ENCODE data around the gene NARS2.

Gene NARS2

GRCh38 chr11:78504181-78504580 lies 70.5 kb downstream of the NARS2 start:
- no peaks in the 10 kb centered on the region for H3K27me3 ChIP-seq (ENCODE audit: control insufficient read depth in 1 of 2, insufficient read depth in 2 of 2, low read length in 2 of 2)
- no peaks in the 10 kb centered on the region for H3K4me1 ChIP-seq (ENCODE audit: control insufficient read depth in 1 of 2, insufficient read depth in 2 of 2, low read length in 2 of 2)
- no peaks in the 10 kb centered on the region for H3K9me3 ChIP-seq (ENCODE audit: control insufficient read depth in 1 of 2, low read length in 2 of 2)
- H3K27ac ChIP-seq (ENCODE audit: low read depth, low read length) = no peak overlapping the region
- H3K4me3 ChIP-seq (ENCODE audit: low read depth in 1 of 2, low read length in 2 of 2) = no peak overlapping the region
- no peaks in the 10 kb centered on the region for H3K36me3 ChIP-seq (ENCODE audit: control insufficient read depth in 1 of 2, insufficient read depth in 2 of 2, low read length in 2 of 2)
- H3K9ac ChIP-seq (ENCODE audit: low read depth in 1 of 2, low read length in 2 of 2) = no peak overlapping the region

- Histone ChIP-seq H3K4me1 (ENCODE audit: control insufficient read depth in 1 of 2, insufficient read depth in 2 of 2, low read length in 2 of 2) (no peaks in the 10 kb centered on the region), H3K36me3 (ENCODE audit: control insufficient read depth in 1 of 2, insufficient read depth in 2 of 2, low read length in 2 of 2) (no peaks in the 10 kb centered on the region), H3K9me3 (ENCODE audit: control insufficient read depth in 1 of 2, low read length in 2 of 2) (no peaks in the 10 kb centered on the region), H3K27me3 (ENCODE audit: control insufficient read depth in 1 of 2, insufficient read depth in 2 of 2, low read length in 2 of 2) (no peaks in the 10 kb centered on the region), H3K9ac (ENCODE audit: low read depth in 1 of 2, low read length in 2 of 2) (no peak overlapping the region), H3K27ac (ENCODE audit: low read depth, low read length) (no peak overlapping the region), H3K4me3 (ENCODE audit: low read depth in 1 of 2, low read length in 2 of 2) (no peak overlapping the region)
These were observed 74.7 kb downstream of the NARS2 start for GRCh38 chr11:78499971-78500370.

GRCh38 chr11:78497293-78497692 lies 77.4 kb downstream of the NARS2 start:
- Histone ChIP-seq H3K9ac (ENCODE audit: low read depth in 1 of 2, low read length in 2 of 2) (no peak overlapping the region), H3K9me3 (ENCODE audit: control insufficient read depth in 1 of 2, low read length in 2 of 2) (no peaks in the 10 kb centered on the region), H3K4me3 (ENCODE audit: low read depth in 1 of 2, low read length in 2 of 2) (no peak overlapping the region), H3K27me3 (ENCODE audit: control insufficient read depth in 1 of 2, insufficient read depth in 2 of 2, low read length in 2 of 2) (no peaks in the 10 kb centered on the region), H3K27ac (ENCODE audit: low read depth, low read length) (no peak overlapping the region), H3K4me1 (ENCODE audit: control insufficient read depth in 1 of 2, insufficient read depth in 2 of 2, low read length in 2 of 2) (no peaks in the 10 kb centered on the region), H3K36me3 (ENCODE audit: control insufficient read depth in 1 of 2, insufficient read depth in 2 of 2, low read length in 2 of 2) (no peaks in the 10 kb centered on the region)

- Histone ChIP-seq H3K36me3 (ENCODE audit: control insufficient read depth in 1 of 2, insufficient read depth in 2 of 2, low read length in 2 of 2) (no peaks in the 10 kb centered on the region), H3K4me3 (ENCODE audit: low read depth in 1 of 2, low read length in 2 of 2) (no peak overlapping the region), H3K9me3 (ENCODE audit: control insufficient read depth in 1 of 2, low read length in 2 of 2) (no peaks in the 10 kb centered on the region), H3K9ac (ENCODE audit: low read depth in 1 of 2, low read length in 2 of 2) (no peak overlapping the region), H3K4me1 (ENCODE audit: control insufficient read depth in 1 of 2, insufficient read depth in 2 of 2, low read length in 2 of 2) (no peaks in the 10 kb centered on the region), H3K27ac (ENCODE audit: low read depth, low read length) (no peak overlapping the region), H3K27me3 (ENCODE audit: control insufficient read depth in 1 of 2, insufficient read depth in 2 of 2, low read length in 2 of 2) (no peaks in the 10 kb centered on the region)
These were observed 81.2 kb downstream of the NARS2 start for GRCh38 chr11:78493413-78493975.

- H3K4me3 ChIP-seq (ENCODE audit: low read depth in 1 of 2, low read length in 2 of 2) = no peak overlapping the region
- no peaks in the 10 kb centered on the region for H3K27me3 ChIP-seq (ENCODE audit: control insufficient read depth in 1 of 2, insufficient read depth in 2 of 2, low read length in 2 of 2)
These were observed 81.7 kb downstream of the NARS2 start for GRCh38 chr11:78492973-78493372.

GRCh38 chr11:78489184-78489583 lies 85.5 kb downstream of the NARS2 start:
- no peaks in the 10 kb centered on the region for H3K36me3 ChIP-seq (ENCODE audit: control insufficient read depth in 1 of 2, insufficient read depth in 2 of 2, low read length in 2 of 2)
- no peaks in the 10 kb centered on the region for H3K9me3 ChIP-seq (ENCODE audit: control insufficient read depth in 1 of 2, low read length in 2 of 2)
- H3K9ac ChIP-seq (ENCODE audit: low read depth in 1 of 2, low read length in 2 of 2) = no peak overlapping the region
- no peak overlapping the region for H3K27ac ChIP-seq (ENCODE audit: low read depth, low read length)
- H3K4me1 ChIP-seq (ENCODE audit: control insufficient read depth in 1 of 2, insufficient read depth in 2 of 2, low read length in 2 of 2) = no peaks in the 10 kb centered on the region
- no peak overlapping the region for H3K4me3 ChIP-seq (ENCODE audit: low read depth in 1 of 2, low read length in 2 of 2)
- no peaks in the 10 kb centered on the region for H3K27me3 ChIP-seq (ENCODE audit: control insufficient read depth in 1 of 2, insufficient read depth in 2 of 2, low read length in 2 of 2)

More at GRCh38 chr11:78492973-78493372, 81.7 kb downstream of the NARS2 start:
- Histone ChIP-seq H3K27ac (ENCODE audit: low read depth, low read length) (no peak overlapping the region), H3K4me1 (ENCODE audit: control insufficient read depth in 1 of 2, insufficient read depth in 2 of 2, low read length in 2 of 2) (no peaks in the 10 kb centered on the region), H3K36me3 (ENCODE audit: control insufficient read depth in 1 of 2, insufficient read depth in 2 of 2, low read length in 2 of 2) (no peaks in the 10 kb centered on the region), H3K9ac (ENCODE audit: low read depth in 1 of 2, low read length in 2 of 2) (no peak overlapping the region), H3K9me3 (ENCODE audit: control insufficient read depth in 1 of 2, low read length in 2 of 2) (no peaks in the 10 kb centered on the region)

GRCh38 chr11:78478536-78478935 lies 96.1 kb downstream of the NARS2 start:
- H3K9me3 ChIP-seq (ENCODE audit: control insufficient read depth in 1 of 2, low read length in 2 of 2) = no peaks in the 10 kb centered on the region
- H3K27me3 ChIP-seq (ENCODE audit: control insufficient read depth in 1 of 2, insufficient read depth in 2 of 2, low read length in 2 of 2) = no peaks in the 10 kb centered on the region
- peaks cover 12 to 22% of the 10 kb centered on the region in 2 donors for H3K4me1 ChIP-seq (ENCODE audit: control insufficient read depth in 1 of 2, insufficient read depth in 2 of 2, low read length in 2 of 2)
- no peak overlapping the region for H3K27ac ChIP-seq (ENCODE audit: low read depth, low read length)
- H3K4me3 ChIP-seq (ENCODE audit: low read depth in 1 of 2, low read length in 2 of 2) = no peak overlapping the region
- no peaks in the 10 kb centered on the region for H3K36me3 ChIP-seq (ENCODE audit: control insufficient read depth in 1 of 2, insufficient read depth in 2 of 2, low read length in 2 of 2)
- no peak overlapping the region for H3K9ac ChIP-seq (ENCODE audit: low read depth in 1 of 2, low read length in 2 of 2)

- Histone ChIP-seq H3K9ac (ENCODE audit: low read depth in 1 of 2, low read length in 2 of 2) (no peak overlapping the region), H3K36me3 (ENCODE audit: control insufficient read depth in 1 of 2, insufficient read depth in 2 of 2, low read length in 2 of 2) (no peaks in the 10 kb centered on the region), H3K27ac (ENCODE audit: low read depth, low read length) (no peak overlapping the region), H3K4me3 (ENCODE audit: low read depth in 1 of 2, low read length in 2 of 2) (no peak overlapping the region), H3K4me1 (ENCODE audit: control insufficient read depth in 1 of 2, insufficient read depth in 2 of 2, low read length in 2 of 2) (peaks cover 10 to 18% of the 10 kb centered on the region in 2 donors), H3K9me3 (ENCODE audit: control insufficient read depth in 1 of 2, low read length in 2 of 2) (no peaks in the 10 kb centered on the region), H3K27me3 (ENCODE audit: control insufficient read depth in 1 of 2, insufficient read depth in 2 of 2, low read length in 2 of 2) (no peaks in the 10 kb centered on the region)
These were observed 98.6 kb downstream of the NARS2 start for GRCh38 chr11:78476066-78476465.

- no peaks in the 10 kb centered on the region for H3K36me3 ChIP-seq (ENCODE audit: control insufficient read depth in 1 of 2, insufficient read depth in 2 of 2, low read length in 2 of 2)
- H3K27me3 ChIP-seq (ENCODE audit: control insufficient read depth in 1 of 2, insufficient read depth in 2 of 2, low read length in 2 of 2) = no peaks in the 10 kb centered on the region
- no peak overlapping the region for H3K9ac ChIP-seq (ENCODE audit: low read depth in 1 of 2, low read length in 2 of 2)
- H3K4me3 ChIP-seq (ENCODE audit: low read depth in 1 of 2, low read length in 2 of 2) = no peak overlapping the region
- H3K27ac ChIP-seq (ENCODE audit: low read depth, low read length) = no peak overlapping the region
- H3K4me1 ChIP-seq (ENCODE audit: control insufficient read depth in 1 of 2, insufficient read depth in 2 of 2, low read length in 2 of 2) = peaks cover 8 to 13% of the 10 kb centered on the region in 2 donors
- no peaks in the 10 kb centered on the region for H3K9me3 ChIP-seq (ENCODE audit: control insufficient read depth in 1 of 2, low read length in 2 of 2)
These were observed 100.2 kb downstream of the NARS2 start for GRCh38 chr11:78474451-78474850.

- H3K27me3 ChIP-seq (ENCODE audit: control insufficient read depth in 1 of 2, insufficient read depth in 2 of 2, low read length in 2 of 2) = no peaks in the 10 kb centered on the region
- H3K4me1 ChIP-seq (ENCODE audit: control insufficient read depth in 1 of 2, insufficient read depth in 2 of 2, low read length in 2 of 2) = peaks cover 8 to 13% of the 10 kb centered on the region in 2 donors
- H3K36me3 ChIP-seq (ENCODE audit: control insufficient read depth in 1 of 2, insufficient read depth in 2 of 2, low read length in 2 of 2) = peaks cover 0 to 3% of the 10 kb centered on the region in 2 donors
- H3K9me3 ChIP-seq (ENCODE audit: control insufficient read depth in 1 of 2, low read length in 2 of 2) = no peaks in the 10 kb centered on the region
- H3K4me3 ChIP-seq (ENCODE audit: low read depth in 1 of 2, low read length in 2 of 2) = no peak overlapping the region
- no peak overlapping the region for H3K9ac ChIP-seq (ENCODE audit: low read depth in 1 of 2, low read length in 2 of 2)
- H3K27ac ChIP-seq (ENCODE audit: low read depth, low read length) = no peak overlapping the region
These were observed 101.8 kb downstream of the NARS2 start for GRCh38 chr11:78472905-78473304.

- no peak overlapping the region for H3K27ac ChIP-seq (ENCODE audit: low read depth, low read length)
- H3K9ac ChIP-seq (ENCODE audit: low read depth in 1 of 2, low read length in 2 of 2) = no peak overlapping the region
- peaks cover 8 to 13% of the 10 kb centered on the region in 2 donors for H3K4me1 ChIP-seq (ENCODE audit: control insufficient read depth in 1 of 2, insufficient read depth in 2 of 2, low read length in 2 of 2)
- no peak overlapping the region for H3K4me3 ChIP-seq (ENCODE audit: low read depth in 1 of 2, low read length in 2 of 2)
- H3K27me3 ChIP-seq (ENCODE audit: control insufficient read depth in 1 of 2, insufficient read depth in 2 of 2, low read length in 2 of 2) = no peaks in the 10 kb centered on the region
- H3K36me3 ChIP-seq (ENCODE audit: control insufficient read depth in 1 of 2, insufficient read depth in 2 of 2, low read length in 2 of 2) = peaks cover 0 to 3% of the 10 kb centered on the region in 2 donors
- no peaks in the 10 kb centered on the region for H3K9me3 ChIP-seq (ENCODE audit: control insufficient read depth in 1 of 2, low read length in 2 of 2)
These were observed 102.3 kb downstream of the NARS2 start for GRCh38 chr11:78472382-78472781.

All from duodenal mucosa (tissue), 2 donors.